Astrocyte (in vitro differentiated cells and primary cell): ENCODE measurements around the gene DHX40.

Experiments used
- EZH2 ChIP-seq: IDR thresholded peaks from 2 replicates; pipeline ENCODE4 v1.6.1; 2012; ENCODE audit warnings: mild to moderate bottlenecking, low read length, inconsistent platforms; ENCODE audit not compliant: insufficient read depth
- TF ChIP-seq, protein P1 (sequence below): IDR thresholded peaks from 2 replicates; pipeline ENCODE4 v1.5.1; 2011; ENCODE audit warnings: low read depth, mild to moderate bottlenecking, inconsistent platforms, low read length, moderate library complexity; ENCODE audit not compliant: insufficient read depth

DNA sequence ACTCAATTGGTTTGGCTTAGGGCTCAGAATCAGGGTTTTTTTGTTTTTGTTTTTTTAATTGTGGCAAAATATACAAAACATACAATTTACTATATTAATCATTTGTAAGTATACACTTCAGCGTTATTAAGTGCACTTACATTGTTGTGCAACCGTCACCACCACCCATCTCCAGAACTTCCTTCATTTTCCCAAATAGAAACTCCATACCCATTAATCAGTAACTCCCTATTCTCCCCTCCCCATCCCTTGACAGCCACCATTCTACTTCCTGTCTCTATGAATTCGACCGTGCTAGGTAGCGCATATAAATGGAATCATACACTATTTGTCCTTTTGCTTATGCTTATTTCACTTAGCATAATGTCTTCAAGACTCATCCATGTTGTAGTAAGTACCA, 45.2 kb upstream of the DHX40 start:
- TF ChIP-seq, protein P1, sequence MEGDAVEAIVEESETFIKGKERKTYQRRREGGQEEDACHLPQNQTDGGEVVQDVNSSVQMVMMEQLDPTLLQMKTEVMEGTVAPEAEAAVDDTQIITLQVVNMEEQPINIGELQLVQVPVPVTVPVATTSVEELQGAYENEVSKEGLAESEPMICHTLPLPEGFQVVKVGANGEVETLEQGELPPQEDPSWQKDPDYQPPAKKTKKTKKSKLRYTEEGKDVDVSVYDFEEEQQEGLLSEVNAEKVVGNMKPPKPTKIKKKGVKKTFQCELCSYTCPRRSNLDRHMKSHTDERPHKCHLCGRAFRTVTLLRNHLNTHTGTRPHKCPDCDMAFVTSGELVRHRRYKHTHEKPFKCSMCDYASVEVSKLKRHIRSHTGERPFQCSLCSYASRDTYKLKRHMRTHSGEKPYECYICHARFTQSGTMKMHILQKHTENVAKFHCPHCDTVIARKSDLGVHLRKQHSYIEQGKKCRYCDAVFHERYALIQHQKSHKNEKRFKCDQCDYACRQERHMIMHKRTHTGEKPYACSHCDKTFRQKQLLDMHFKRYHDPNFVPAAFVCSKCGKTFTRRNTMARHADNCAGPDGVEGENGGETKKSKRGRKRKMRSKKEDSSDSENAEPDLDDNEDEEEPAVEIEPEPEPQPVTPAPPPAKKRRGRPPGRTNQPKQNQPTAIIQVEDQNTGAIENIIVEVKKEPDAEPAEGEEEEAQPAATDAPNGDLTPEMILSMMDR = no peak
- no peak for TF ChIP-seq EZH2
